HG02623 (cell line): ENCODE results near the gene CXXC1.
"Not testable (repeated sequence)": the region's sequence is repeated elsewhere in the genome, so short reads cannot be mapped to it uniquely, and the experiment has no call there.

Experiments used
- ATAC-seq: cut with Tn5 transposase; IDR thresholded peaks from one replicate; pipeline ENCODE4 v1.9.1; 2021; ENCODE audit warnings: moderate library complexity; ENCODE audit not compliant: unreplicated experiment

Gene CXXC1

DNA sequence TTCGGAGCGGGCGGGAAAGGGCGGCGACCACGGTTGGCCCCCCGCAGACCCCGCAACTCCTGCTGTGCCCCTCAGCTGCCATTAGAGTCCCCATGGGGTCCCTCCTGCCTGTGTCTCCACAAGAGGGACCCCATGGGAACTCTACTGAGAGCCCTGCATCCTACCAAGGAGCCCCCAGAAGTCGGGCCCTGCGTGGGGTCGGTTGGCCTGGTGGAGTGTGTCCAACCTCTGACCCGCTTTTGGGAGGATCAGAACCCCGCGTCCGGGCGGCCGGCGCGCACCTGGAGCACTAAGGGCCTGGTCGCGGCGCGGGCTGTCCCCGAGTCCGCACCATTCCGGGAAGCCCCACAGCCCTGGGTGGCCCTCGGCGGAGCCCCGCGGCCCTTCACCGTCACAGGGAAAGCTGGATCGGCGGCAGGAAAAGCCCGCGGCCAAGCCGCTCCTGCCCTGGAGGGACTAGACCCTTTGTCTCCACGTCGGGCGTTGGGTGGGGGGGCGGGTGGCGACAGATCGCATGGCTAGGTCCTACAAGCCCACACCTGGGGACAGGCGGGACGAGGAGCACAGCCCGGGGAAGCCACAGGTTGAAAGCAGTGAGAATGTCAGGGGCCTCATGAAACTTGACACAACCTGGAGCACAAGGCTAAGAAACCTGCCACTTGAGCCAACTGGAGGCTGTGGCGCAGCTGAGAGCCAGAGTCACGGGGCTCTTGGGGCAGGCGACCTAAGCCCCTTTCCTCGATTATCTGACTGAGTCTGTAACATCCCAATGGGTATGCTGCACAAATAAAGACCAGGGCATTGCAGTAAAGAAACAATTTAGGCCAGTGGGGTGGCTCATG lies 11.2 kb upstream of the CXXC1 start:
- ATAC-seq = no peak

DNA sequence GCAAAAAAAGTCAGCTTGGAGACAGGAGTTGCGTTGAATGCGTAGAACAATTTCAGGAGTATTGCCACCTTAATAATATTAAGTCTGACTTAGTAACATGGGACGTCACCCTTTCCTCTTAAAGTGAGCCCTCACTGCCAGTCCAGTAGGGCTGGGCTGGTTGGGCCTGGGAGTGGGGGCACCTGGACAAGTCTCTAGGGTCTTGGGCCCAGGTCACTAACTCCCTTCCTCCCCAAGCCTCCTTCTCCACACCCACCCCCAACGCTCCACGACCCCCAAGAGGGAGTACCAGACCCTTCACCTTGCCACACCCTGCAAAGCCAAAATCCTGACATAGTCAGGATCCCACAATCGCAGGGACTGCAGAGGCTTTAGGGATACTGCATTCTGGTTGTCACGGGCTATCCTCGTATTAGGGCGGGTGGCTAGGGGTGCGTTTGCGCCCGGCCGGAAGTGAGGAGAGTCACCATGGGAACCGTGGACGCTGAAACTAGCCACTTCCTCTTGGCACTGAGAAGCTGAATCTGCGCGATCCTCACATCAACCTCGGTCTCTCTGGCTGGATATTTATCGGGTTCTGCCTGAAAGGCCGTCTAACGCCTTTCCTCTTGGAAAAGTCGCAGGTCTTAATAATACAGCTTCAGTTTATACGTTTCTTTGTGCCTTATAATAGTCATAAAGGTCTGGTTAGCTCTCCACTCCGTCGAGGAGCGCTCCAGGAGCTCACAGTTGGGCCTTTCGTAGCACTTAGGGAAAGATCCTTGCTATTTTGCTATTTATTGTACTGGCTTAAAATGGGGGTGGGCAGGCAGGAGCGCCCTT lies 10.3 kb upstream of the CXXC1 start:
- peak; percentile 99 for ATAC-seq

DNA sequence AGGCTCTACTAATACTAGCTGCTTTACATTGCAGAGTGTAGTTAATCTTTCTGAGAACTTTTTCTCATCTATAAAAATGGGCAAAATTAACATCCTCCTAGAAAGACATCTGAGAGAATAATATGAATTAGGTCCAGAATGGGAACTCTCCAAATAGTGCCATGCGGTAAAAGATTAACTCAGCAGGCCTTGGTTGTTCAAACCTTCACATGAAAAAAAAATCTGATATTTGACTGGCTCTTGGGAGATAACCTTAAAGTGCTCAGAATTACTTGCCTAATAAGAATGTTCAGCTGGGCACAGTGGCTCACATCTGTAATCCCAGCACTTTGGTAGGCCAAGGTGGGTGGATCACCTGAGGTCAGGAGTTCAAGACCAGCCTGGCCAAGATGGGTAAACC lies 5.5 kb upstream of the CXXC1 start:
- ATAC-seq = no peak

DNA sequence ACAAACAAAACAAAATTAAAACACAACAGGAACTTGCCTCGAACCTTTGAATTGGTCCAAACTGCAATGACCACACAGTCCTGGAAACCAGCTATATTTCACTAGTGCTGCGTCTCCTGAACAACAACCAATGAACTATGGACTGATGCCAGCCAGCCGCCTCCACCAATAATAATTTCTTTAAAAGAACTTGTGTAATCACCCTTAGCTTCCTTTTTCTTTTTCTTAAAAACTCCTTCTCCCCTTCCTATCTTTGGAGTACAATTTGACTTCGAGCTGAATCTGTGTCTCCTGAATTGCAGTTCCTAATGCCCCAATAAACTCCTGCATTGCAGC lies 1.6 kb upstream of the CXXC1 start:
- no peak for ATAC-seq

GRCh38 chr18:50288348-50289107 lies 1.0 kb upstream of the CXXC1 start:
- not testable (repeated sequence) for ATAC-seq

- ATAC-seq = no peak
Observed at GRCh38 chr18:50287028-50287440, 458 bp downstream of the CXXC1 start.

- no peak for ATAC-seq
Observed at GRCh38 chr18:50286391-50287027, 983 bp downstream of the CXXC1 start.

DNA sequence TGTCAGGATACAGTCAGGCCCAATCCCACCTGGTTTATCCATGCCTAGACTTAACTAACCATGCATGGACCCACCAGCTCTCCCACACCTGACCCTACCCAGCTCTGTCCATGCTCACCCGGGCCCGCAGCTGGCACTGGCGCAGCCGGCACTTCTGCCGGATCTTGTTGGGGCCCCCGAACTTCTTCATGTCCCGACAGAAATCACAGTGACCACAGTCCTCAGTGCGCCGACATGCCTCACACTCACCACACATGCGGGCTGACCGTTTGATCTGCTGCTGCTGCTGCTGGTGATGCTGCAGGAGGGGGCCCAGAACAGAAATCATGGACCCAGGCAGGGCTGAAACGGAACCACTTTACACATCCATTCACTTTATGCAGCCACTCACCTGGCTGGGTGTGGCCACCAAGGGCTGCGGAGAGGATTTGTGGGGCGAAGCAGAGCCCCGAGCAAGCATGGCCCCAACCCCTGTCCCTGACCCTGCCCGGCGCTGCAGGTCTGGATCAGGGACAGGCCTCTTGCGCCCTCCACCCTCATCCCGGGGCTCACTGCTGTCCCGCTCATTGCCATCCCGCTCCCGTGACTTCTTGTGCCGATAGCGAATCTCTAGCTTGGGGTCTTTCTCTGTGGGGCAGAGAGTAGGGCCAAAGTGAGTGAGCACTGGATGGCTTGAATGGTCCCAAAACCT lies 1.7 kb downstream of the CXXC1 start:
- no peak for ATAC-seq

- ATAC-seq = no peak
Observed at GRCh38 chr18:50285071-50285470, 2.4 kb downstream of the CXXC1 start.

GRCh38 chr18:50284255-50284885 lies 3.1 kb downstream of the CXXC1 start:
- ATAC-seq = no peak

DNA sequence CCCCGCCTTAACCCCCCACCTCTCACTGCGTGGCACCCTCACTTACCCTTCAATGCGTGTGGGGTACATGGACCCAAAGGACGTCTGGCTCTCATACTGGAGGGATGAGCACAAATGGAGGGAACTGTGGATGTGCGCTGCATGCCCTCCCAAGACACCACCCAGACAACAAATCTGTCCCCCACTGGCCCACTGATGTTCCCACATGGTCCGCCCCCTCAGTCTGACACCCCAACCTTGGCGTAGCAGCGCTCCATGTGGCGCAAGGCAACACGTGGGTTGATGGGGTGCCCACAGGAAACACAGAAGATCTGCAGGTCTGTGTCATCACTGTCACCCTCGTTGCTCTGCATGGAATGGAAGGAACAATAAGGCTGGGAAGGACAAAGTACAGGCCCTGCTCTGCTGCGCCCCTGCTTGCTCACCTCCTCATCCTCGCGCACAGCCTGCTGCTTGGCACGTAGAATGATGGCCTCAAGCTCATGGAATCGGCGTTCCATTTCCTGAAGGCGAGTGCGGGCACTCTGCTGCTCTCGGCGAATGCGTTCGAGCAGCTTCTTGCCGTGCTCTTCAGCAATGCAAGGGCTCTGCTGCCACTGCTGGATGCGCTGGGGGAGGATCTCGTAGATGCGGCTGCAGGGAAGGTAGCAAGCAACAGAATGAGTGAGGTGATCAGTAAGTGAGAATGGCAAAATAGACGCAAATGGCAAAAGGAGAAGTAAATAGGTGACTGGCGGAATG lies 3.9 kb downstream of the CXXC1 start:
- no peak for ATAC-seq

DNA sequence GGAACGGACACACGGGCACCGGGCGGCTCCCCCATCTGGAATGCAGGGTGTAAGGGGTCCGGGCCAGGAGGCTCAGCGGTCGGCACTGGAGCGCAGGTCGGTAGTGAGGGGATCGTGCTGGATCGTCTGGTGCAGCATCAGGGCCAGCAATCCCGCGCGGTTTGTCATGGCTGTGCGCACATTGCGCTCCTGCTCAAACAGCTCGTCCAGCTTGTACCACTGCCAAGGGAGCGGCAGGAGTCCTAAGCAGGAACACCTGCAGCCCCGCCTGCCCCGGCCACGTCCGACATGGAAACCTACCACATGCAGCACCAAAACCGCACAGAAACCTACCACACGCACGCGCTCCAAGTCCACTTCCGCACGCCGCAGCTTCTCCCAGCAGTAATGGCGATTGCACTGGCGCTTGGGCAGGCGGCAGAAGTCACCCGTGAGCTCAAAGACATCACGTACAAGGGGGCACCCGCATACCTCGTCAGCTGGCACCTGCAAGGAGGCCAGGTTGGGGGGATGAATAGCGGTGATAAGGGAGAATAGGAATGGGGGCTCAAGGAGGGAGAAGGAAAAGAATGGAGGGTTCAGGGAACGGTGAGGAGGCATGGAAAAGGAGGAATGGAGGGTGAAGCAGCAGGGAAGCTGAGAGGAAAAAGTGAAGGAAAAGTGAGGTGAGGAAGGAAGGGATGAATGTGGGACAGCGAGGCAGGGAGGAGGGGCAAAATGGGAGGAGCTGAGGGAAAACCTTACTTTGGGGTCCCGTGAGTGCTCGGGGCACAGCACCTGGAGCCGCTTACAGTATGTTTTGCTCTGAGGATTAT lies 4.8 kb downstream of the CXXC1 start:
- ATAC-seq = no peak

GRCh38 chr18:50281972-50282520 lies 5.4 kb downstream of the CXXC1 start:
- ATAC-seq = no peak

GRCh38 chr18:50281295-50281971 lies 6.1 kb downstream of the CXXC1 start, which contains the start of gene MBD1:
Gene MBD1, minus strand, starts transcription at chr18:50281523. Its CDS starts 1,531 bp downstream, at chr18:50279992.
- ATAC-seq = peak; percentile 91

GRCh38 chr18:50280707-50281294 lies 6.7 kb downstream of the CXXC1 start:
- ATAC-seq = no peak

DNA sequence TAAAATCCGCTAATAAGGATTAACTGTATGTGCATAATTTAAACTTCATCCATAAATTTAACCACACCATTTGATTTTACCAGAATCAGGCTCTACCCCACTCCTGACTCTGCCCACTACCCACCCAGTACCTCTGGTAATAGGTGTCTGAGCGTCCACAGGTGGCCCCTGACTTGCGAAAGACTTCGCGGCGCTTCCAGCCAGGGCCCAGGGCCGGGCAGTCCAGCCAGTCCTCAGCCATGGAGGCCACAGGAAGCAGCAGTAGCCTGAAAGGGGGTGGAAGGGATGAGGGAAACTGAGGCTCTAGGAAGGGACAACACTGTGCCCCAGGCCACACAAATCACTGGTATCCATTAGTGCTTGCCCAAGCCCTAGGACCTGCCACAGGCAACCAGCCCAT lies 7.7 kb downstream of the CXXC1 start:
- ATAC-seq = no peak

DNA sequence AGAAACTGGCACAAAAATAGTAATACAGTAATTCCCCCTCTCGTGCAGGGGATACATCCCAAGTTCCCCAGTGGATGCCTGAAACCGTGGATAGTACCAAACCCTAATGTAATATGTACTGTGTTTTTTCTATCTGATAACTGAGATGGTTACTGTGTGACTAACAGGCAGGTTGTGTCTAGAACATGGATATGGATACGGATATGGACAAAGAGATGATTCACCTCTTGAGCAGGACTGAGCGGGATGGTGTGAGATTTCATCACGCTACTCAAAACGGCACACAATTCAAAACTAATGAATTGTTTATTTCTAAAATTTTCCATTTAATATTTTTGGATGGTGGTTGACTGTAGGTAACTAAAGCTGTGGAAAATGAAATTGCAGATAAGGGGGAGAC lies 9.6 kb downstream of the CXXC1 start:
- no peak for ATAC-seq
